Liver (tissue), 9 donors: Measurements from ENCODE around the gene HBD. TPM values are rescaled to one million over a fixed set of nuclear protein-coding genes. Genes with fewer than 3 reads are reported as not detected.

ENCODE experiments used
- DNase-seq: peaks from one replicate; pipeline ENCODE4 v3.0.0-alpha.2; 2017; ENCODE audit warnings: low spot score
- H3K27ac ChIP-seq, 2 donors: one replicate each; pipeline ENCODE4 v1.7.0; 2013; ENCODE audit warnings: inconsistent platforms in 2 of 2, low read length in 2 of 2, control low read depth in 1 of 2, low read depth in 1 of 2, mild to moderate bottlenecking in 1 of 2
- H3K27me3 ChIP-seq, 4 donors: one replicate each; pipeline versions ENCODE4 v1.6.1 to v1.7.0; 2013; ENCODE audit warnings: low read length in 3 of 4, inconsistent platforms in 1 of 4, mild to moderate bottlenecking in 1 of 4, moderate library complexity in 1 of 4; ENCODE audit not compliant: control insufficient read depth in 4 of 4, insufficient read depth in 4 of 4
- H3K36me3 ChIP-seq, 4 donors: one replicate each; pipeline versions ENCODE4 v1.6.1 to v1.7.0; 2013; ENCODE audit warnings: low read length in 3 of 4, mild to moderate bottlenecking in 3 of 4, low read depth in 1 of 4, moderate library complexity in 1 of 4; ENCODE audit not compliant: control insufficient read depth in 4 of 4, insufficient read depth in 3 of 4
- H3K4me1 ChIP-seq, 4 donors: one replicate each; pipeline versions ENCODE4 v1.6.1 to v1.7.0; 2013; ENCODE audit warnings: low read length in 3 of 4, mild to moderate bottlenecking in 3 of 4, moderate library complexity in 1 of 4; ENCODE audit not compliant: control insufficient read depth in 4 of 4, insufficient read depth in 4 of 4
- H3K4me3 ChIP-seq, 3 donors: one replicate each; pipeline versions ENCODE4 v1.6.1 to v1.7.0; 2013; ENCODE audit warnings: low read length in 3 of 3, control low read depth in 1 of 3, low read depth in 1 of 3, mild to moderate bottlenecking in 1 of 3
- H3K9ac ChIP-seq, 2 donors: one replicate each; pipeline ENCODE4 v1.7.0; 2013; ENCODE audit warnings: low read length in 2 of 2, mild to moderate bottlenecking in 2 of 2, moderate library complexity in 2 of 2, control low read depth in 1 of 2, low read depth in 1 of 2
- H3K9me3 ChIP-seq, 4 donors: one replicate each; pipeline versions ENCODE4 v1.6.1 to v1.7.0; 2013; ENCODE audit warnings: low read length in 3 of 4; ENCODE audit not compliant: control insufficient read depth in 4 of 4
- EGR1 ChIP-seq, 2 donors: IDR thresholded peaks; 2 replicates each; pipeline ENCODE4 v1.6.1; 2016 to 2018; ENCODE audit warnings: antibody characterized with exemption in 2 of 2, low read depth in 2 of 2
- FOXA1 ChIP-seq: IDR thresholded peaks from 2 replicates; pipeline ENCODE4 v1.6.1; 2016; ENCODE audit warnings: antibody characterized with exemption
- FOXA2 ChIP-seq: IDR thresholded peaks from 2 replicates; pipeline ENCODE4 v1.6.1; 2016; ENCODE audit warnings: antibody characterized with exemption
- HNF4A ChIP-seq, 2 donors: conservative IDR thresholded peaks; 2 replicates each; pipeline ENCODE4 v1.6.1; 2016; ENCODE audit warnings: antibody characterized with exemption in 2 of 2, mild to moderate bottlenecking in 2 of 2
- HNF4G ChIP-seq: IDR thresholded peaks from 2 replicates; pipeline ENCODE4 v1.6.1; 2016; ENCODE audit warnings: antibody characterized with exemption
- NR2F2 ChIP-seq: IDR thresholded peaks from 2 replicates; pipeline ENCODE4 v1.6.1; 2016; ENCODE audit warnings: antibody characterized with exemption
- RXRA ChIP-seq, 2 donors: IDR thresholded peaks; 2 replicates each; pipeline ENCODE4 v1.6.1; 2017 to 2018; ENCODE audit warnings: antibody characterized with exemption in 2 of 2, mild to moderate bottlenecking in 1 of 2
- TAF1 ChIP-seq: conservative IDR thresholded peaks from 2 replicates; pipeline ENCODE4 v1.6.1; 2016; ENCODE audit warnings: antibody characterized with exemption, mild to moderate bottlenecking
- WGBS: extraction: QIAGEN DNeasy Blood & Tissue Kit; methylation state at CpG from one replicate; pipeline ENCODE4 v1.1.7; 2013; 5-methylcytosine and 5-hydroxymethylcytosine counted together
- polyA plus RNA-seq, 2 donors: library from polyadenylated mRNA; stranded (reverse) in 1 of 2; unstranded in 1 of 2; fragments of 200-250 nt in 1 of 2; fragments of >200 nt in 1 of 2; fragmentation: Nextera tagmentation in 1 of 2; extraction: Ambion mirVana in 1 of 2; gene quantifications; one replicate each; pipeline versions ENCODE4 v1.2.1 to v1.2.3, GENCODE V29; 2013 to 2015
- total RNA-seq, 2 donors: library from RNA; depleted of rRNA; stranded (reverse); fragments of >200 nt; gene quantifications; one replicate each; pipeline ENCODE4 v1.2.3, GENCODE V29; 2014
- TF ChIP-seq, protein P1 (sequence below): IDR thresholded peaks from 2 replicates; pipeline ENCODE4 v1.6.1; 2016; ENCODE audit warnings: antibody characterized with exemption
- TF ChIP-seq, protein P2 (sequence below): IDR thresholded peaks from 2 replicates; pipeline ENCODE4 v1.6.1; 2016; ENCODE audit warnings: antibody characterized with exemption, mild to moderate bottlenecking
- TF ChIP-seq, protein P3 (sequence below): IDR thresholded peaks from 2 replicates; pipeline ENCODE4 v1.6.1; 2016; ENCODE audit warnings: antibody characterized with exemption
- TF ChIP-seq, protein P4 (sequence below): IDR thresholded peaks from 2 replicates; pipeline ENCODE4 v1.6.1; 2016; ENCODE audit warnings: antibody characterized with exemption
- donor health status: healthy.
- donor health status: healthy.
- donor health status: healthy.
- donor health status: healthy.
- donor health status: healthy.

HBD gene
- total and polyA plus RNA-seq, 4 donors = 0.72 to 6.0 TPM; not detected in 2

DNA sequence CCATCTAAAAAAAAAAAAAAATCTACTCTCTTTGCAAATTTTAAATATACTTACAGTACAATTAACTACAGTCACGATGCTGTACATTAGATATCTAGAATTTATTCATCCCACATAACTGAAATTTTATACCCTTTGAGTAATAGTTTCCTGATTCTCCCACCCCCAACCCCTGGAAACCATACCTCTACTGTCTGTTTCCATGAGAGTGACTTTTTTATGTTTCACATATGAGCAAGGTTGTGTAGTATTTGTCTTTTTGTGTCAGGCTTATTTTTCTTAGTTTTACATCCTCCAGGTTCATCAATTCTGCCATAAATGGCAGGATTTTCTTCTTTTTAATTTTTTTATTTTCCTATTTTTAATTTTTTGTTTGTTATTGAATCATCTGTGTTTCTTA lies 10.6 kb downstream of the HBD start:
- WGBS = 70% methylated on average over 1 of the region's 1 CpG
- no peak for TF ChIP-seq RXRA (IDR thresholded peaks at IDR 0.05)
- no peak for TF ChIP-seq TAF1
- TF ChIP-seq EGR1 (IDR thresholded peaks at IDR 0.05; ENCODE audit: low read depth in 2 of 2) = no peak
- TF ChIP-seq FOXA2 = no peak
- TF ChIP-seq, protein P1, sequence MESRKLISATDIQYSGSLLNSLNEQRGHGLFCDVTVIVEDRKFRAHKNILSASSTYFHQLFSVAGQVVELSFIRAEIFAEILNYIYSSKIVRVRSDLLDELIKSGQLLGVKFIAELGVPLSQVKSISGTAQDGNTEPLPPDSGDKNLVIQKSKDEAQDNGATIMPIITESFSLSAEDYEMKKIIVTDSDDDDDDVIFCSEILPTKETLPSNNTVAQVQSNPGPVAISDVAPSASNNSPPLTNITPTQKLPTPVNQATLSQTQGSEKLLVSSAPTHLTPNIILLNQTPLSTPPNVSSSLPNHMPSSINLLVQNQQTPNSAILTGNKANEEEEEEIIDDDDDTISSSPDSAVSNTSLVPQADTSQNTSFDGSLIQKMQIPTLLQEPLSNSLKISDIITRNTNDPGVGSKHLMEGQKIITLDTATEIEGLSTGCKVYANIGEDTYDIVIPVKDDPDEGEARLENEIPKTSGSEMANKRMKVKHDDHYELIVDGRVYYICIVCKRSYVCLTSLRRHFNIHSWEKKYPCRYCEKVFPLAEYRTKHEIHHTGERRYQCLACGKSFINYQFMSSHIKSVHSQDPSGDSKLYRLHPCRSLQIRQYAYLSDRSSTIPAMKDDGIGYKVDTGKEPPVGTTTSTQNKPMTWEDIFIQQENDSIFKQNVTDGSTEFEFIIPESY = no peak
- TF ChIP-seq, protein P2, sequence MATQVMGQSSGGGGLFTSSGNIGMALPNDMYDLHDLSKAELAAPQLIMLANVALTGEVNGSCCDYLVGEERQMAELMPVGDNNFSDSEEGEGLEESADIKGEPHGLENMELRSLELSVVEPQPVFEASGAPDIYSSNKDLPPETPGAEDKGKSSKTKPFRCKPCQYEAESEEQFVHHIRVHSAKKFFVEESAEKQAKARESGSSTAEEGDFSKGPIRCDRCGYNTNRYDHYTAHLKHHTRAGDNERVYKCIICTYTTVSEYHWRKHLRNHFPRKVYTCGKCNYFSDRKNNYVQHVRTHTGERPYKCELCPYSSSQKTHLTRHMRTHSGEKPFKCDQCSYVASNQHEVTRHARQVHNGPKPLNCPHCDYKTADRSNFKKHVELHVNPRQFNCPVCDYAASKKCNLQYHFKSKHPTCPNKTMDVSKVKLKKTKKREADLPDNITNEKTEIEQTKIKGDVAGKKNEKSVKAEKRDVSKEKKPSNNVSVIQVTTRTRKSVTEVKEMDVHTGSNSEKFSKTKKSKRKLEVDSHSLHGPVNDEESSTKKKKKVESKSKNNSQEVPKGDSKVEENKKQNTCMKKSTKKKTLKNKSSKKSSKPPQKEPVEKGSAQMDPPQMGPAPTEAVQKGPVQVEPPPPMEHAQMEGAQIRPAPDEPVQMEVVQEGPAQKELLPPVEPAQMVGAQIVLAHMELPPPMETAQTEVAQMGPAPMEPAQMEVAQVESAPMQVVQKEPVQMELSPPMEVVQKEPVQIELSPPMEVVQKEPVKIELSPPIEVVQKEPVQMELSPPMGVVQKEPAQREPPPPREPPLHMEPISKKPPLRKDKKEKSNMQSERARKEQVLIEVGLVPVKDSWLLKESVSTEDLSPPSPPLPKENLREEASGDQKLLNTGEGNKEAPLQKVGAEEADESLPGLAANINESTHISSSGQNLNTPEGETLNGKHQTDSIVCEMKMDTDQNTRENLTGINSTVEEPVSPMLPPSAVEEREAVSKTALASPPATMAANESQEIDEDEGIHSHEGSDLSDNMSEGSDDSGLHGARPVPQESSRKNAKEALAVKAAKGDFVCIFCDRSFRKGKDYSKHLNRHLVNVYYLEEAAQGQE = no peak
- TF ChIP-seq, protein P3, sequence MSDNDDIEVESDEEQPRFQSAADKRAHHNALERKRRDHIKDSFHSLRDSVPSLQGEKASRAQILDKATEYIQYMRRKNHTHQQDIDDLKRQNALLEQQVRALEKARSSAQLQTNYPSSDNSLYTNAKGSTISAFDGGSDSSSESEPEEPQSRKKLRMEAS = no peak
- no peak for TF ChIP-seq NR2F2
- no peak for TF ChIP-seq HNF4A (conservative IDR thresholded peaks at IDR 0.05)
- TF ChIP-seq FOXA1 = no peak
- TF ChIP-seq HNF4G = no peak
- TF ChIP-seq, protein P4, sequence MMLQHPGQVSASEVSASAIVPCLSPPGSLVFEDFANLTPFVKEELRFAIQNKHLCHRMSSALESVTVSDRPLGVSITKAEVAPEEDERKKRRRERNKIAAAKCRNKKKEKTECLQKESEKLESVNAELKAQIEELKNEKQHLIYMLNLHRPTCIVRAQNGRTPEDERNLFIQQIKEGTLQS = no peak

DNA sequence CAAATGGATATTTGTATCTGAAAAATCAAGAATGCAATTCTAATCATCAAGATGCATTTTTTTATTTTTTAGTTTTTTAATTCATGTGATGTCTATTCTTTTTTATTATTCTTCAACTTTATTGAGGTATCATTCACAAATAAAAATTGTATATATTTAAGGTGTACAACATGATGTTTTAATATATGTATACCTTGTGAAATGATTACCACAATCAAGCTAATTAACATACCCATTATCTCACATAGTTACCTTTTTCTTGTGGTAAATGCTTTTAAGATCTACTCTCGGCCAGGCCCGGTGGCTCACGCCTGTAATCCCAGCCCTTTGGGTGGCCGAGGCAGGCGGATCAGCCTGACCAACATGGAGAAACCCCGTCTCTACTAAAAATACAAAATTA lies 11.1 kb downstream of the HBD start:
- H3K9ac ChIP-seq = no peak overlapping the region
- no peak for DNase-seq
- no peaks in the 10 kb centered on the region for H3K27me3 ChIP-seq
- H3K4me3 ChIP-seq = no peak overlapping the region
- H3K36me3 ChIP-seq = no peaks in the 10 kb centered on the region
- WGBS = 87% methylated on average over 6 of the region's 6 CpGs
- H3K4me1 ChIP-seq = no peaks in the 10 kb centered on the region
- H3K9me3 ChIP-seq = no peaks in the 10 kb centered on the region
- H3K27ac ChIP-seq = no peak overlapping the region
- TF ChIP-seq RXRA (IDR thresholded peaks at IDR 0.05) = no peak
- TF ChIP-seq NR2F2 = no peak

More for the DNA sequence above, 10.6 kb downstream of the HBD start:
- Histone ChIP-seq H3K36me3 (no peaks in the 10 kb centered on the region), H3K4me3 (no peak overlapping the region), H3K9ac (no peak overlapping the region), H3K4me1 (no peaks in the 10 kb centered on the region), H3K27ac (no peak overlapping the region), H3K27me3 (no peaks in the 10 kb centered on the region), H3K9me3 (no peaks in the 10 kb centered on the region)
- no peak for DNase-seq

DNA sequence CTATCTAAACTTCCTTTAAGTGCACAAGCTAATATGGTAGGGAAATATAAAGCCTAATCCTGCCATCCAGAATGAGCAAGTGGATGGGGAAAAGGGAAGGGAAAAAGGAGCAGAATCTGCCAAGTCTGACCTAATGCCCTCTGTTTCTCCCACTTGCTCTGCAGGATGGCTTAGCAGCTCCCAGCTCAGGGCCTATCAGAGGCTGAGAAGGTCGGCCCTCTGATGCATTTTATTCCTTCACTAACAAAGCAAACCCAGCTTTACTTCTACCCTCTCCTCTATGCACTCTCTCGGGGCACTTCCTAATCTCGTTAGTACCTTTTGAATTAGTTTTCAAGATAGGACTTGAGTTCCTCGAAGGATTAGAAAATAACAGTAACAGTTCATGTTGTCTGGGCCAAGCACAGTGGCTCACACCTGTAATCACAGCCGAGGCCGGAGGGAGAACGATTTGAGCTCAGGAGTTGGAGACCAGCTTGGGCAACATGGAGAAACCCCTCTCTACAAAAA lies 23.9 kb downstream of the HBD start:
- Histone ChIP-seq H3K9ac (no peak overlapping the region), H3K4me3 (no peak overlapping the region), H3K4me1 (no peaks in the 10 kb centered on the region), H3K27ac (no peak overlapping the region), H3K36me3 (no peaks in the 10 kb centered on the region), H3K9me3 (no peaks in the 10 kb centered on the region), H3K27me3 (peaks cover 0 to 4% (median 1%) of the 10 kb centered on the region in 4 donors)
- 47% methylated on average over 7 of the region's 7 CpGs for whole genome bisulfite sequencing
- no peak for DNase-seq
- no peak for TF ChIP-seq NR2F2
- TF ChIP-seq HNF4A (conservative IDR thresholded peaks at IDR 0.05) = no peak
- TF ChIP-seq FOXA2 = no peak
- no peak for TF ChIP-seq HNF4G
- TF ChIP-seq EGR1 (IDR thresholded peaks at IDR 0.05; ENCODE audit: low read depth in 2 of 2) = no peak
- TF ChIP-seq, protein P3 = no peak
